ENCODE measurements around the gene GSC. TPM values are rescaled to one million over a fixed set of nuclear protein-coding genes. Genes with fewer than 3 reads are reported as not detected.
"Not testable (repeated sequence)": the region's sequence is repeated elsewhere in the genome, so short reads cannot be mapped to it uniquely, and the experiment has no call there.

The GSC gene
- total RNA-seq, 1 experiment from 2014 or later, result not detected

DNA sequence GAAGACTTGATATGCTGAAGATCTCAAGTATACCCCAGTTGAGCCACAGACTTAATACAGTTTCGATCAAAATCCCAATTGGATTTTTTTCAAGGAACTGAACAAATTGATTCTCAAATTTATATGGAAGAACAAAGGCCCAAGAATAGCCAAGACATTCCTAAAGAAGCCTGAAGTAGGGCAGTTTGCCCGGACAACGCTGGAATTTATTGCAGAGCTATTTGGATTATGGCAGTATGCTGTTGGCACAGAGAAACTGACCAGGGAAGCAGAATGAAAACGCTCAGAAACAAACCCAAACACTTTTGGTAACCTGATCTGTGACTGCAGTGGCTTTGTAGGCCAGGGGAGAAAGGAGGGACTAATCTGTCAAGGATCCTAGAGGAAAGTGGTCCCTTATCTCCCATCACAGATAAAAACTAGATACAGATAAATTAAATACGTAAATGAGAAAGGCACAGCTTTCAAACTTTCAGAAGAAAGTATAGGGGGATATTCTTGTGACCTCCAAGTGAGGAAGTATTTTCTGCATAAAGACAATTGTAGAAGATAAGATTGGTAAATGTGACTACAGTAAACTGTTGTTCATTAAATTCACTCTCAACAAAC, 35.9 kb upstream of the GSC start:
- H3K4me1 ChIP-seq, result no peaks in the 10 kb centered on the region
- Mint-ChIP-seq H3K27me3 (ENCODE audit: insufficient read depth, unreplicated experiment) (peaks cover 10% of the 10 kb centered on the region), H3K27ac (ENCODE audit: unreplicated experiment) (no peak overlapping the region), H3K36me3 (ENCODE audit: insufficient read depth, unreplicated experiment) (no peaks in the 10 kb centered on the region), H3K4me1 (ENCODE audit: low read depth, unreplicated experiment) (no peaks in the 10 kb centered on the region), H3K4me3 (ENCODE audit: unreplicated experiment) (no peak overlapping the region), H3K9me3 (ENCODE audit: unreplicated experiment) (no peaks in the 10 kb centered on the region)
- H3K9me3 ChIP-seq, result no peaks in the 10 kb centered on the region
- intact Hi-C loops (cut with micrococcal nuclease; ENCODE audit: unreplicated experiment), result no loop called here
- no peak for TF ChIP-seq CTCF (IDR thresholded peaks at IDR 0.05; ENCODE audit: insufficient read depth in 1 of 2, low read depth in 1 of 2, low read length in 1 of 2, severe bottlenecking in 1 of 2, unreplicated experiment in 1 of 2)
- CTCF ChIA-PET, result no interaction called here
- no peak overlapping the region for H3K4me3 ChIP-seq (ENCODE audit: low read depth, low read length)
- BruUV-seq (replicated peaks), result no TSS peak
- H3K27me3 ChIP-seq (replicated peaks; ENCODE audit: control insufficient read depth, insufficient read depth, low read length), result no peaks in the 10 kb centered on the region; the same call in 1 of the 2 replicates
- POLR2A ChIA-PET, result no interaction called here
- no peak for DNase-seq
- H3K36me3 ChIP-seq (ENCODE audit: control insufficient read depth, insufficient read depth, low read length), result no peaks in the 10 kb centered on the region

GRCh38 chr14:94801225-94801624, 31.3 kb upstream of the GSC start:
- no peaks in the 10 kb centered on the region for H3K4me1 Mint-ChIP-seq (ENCODE audit: low read depth, unreplicated experiment)
- no peak overlapping the region for H3K4me3 Mint-ChIP-seq (ENCODE audit: unreplicated experiment)
- Histone ChIP-seq H3K36me3 (ENCODE audit: control insufficient read depth, insufficient read depth, low read length) (no peaks in the 10 kb centered on the region), H3K27me3 (replicated peaks; ENCODE audit: control insufficient read depth, insufficient read depth, low read length) (no peaks in the 10 kb centered on the region; the same call in 1 of the 2 replicates), H3K4me3 (ENCODE audit: low read depth, low read length) (no peak overlapping the region), H3K4me1 (no peaks in the 10 kb centered on the region), H3K9me3 (no peaks in the 10 kb centered on the region)
- no peak overlapping the region for H3K27ac Mint-ChIP-seq (ENCODE audit: unreplicated experiment)
- intact Hi-C loops (cut with micrococcal nuclease; ENCODE audit: unreplicated experiment), result no loop called here
- no peaks in the 10 kb centered on the region for H3K9me3 Mint-ChIP-seq (ENCODE audit: unreplicated experiment)
- DNase-seq, result no peak
- no TSS peak for BruUV-seq (replicated peaks)
- ChIA-PET POLR2A (no interaction called here), CTCF (no interaction called here)
- H3K36me3 Mint-ChIP-seq (ENCODE audit: insufficient read depth, unreplicated experiment), result no peaks in the 10 kb centered on the region
- H3K27me3 Mint-ChIP-seq (ENCODE audit: insufficient read depth, unreplicated experiment), result peaks cover 6% of the 10 kb centered on the region
- no peak for TF ChIP-seq CTCF (IDR thresholded peaks at IDR 0.05; ENCODE audit: insufficient read depth in 1 of 2, low read depth in 1 of 2, low read length in 1 of 2, severe bottlenecking in 1 of 2, unreplicated experiment in 1 of 2)

- H3K27ac Mint-ChIP-seq (ENCODE audit: unreplicated experiment); intact Hi-C loops (cut with micrococcal nuclease; ENCODE audit: unreplicated experiment); CTCF ChIA-PET; H3K4me3 Mint-ChIP-seq (ENCODE audit: unreplicated experiment); H3K36me3 Mint-ChIP-seq (ENCODE audit: insufficient read depth, unreplicated experiment); POLR2A ChIA-PET; H3K4me3 ChIP-seq (ENCODE audit: low read depth, low read length); H3K9me3 Mint-ChIP-seq (ENCODE audit: unreplicated experiment); BruUV-seq (replicated peaks); H3K36me3 ChIP-seq (ENCODE audit: control insufficient read depth, insufficient read depth, low read length); H3K27me3 ChIP-seq (replicated peaks; ENCODE audit: control insufficient read depth, insufficient read depth, low read length); H3K4me1 Mint-ChIP-seq (ENCODE audit: low read depth, unreplicated experiment); H3K27me3 Mint-ChIP-seq (ENCODE audit: insufficient read depth, unreplicated experiment); H3K9me3 ChIP-seq; H3K4me1 ChIP-seq; DNase-seq: not testable (repeated sequence)
Measured at GRCh38 chr14:94800764-94801163, 30.9 kb upstream of the GSC start.

- no peaks in the 10 kb centered on the region for H3K9me3 ChIP-seq
- no peak overlapping the region for H3K4me3 ChIP-seq (ENCODE audit: low read depth, low read length)
Measured at GRCh38 chr14:94797887-94798286, 28.0 kb upstream of the GSC start.

More at GRCh38 chr14:94797887-94798286, 28.0 kb upstream of the GSC start:
- TF ChIP-seq CTCF (IDR thresholded peaks at IDR 0.05; ENCODE audit: insufficient read depth in 1 of 2, low read depth in 1 of 2, low read length in 1 of 2, severe bottlenecking in 1 of 2, unreplicated experiment in 1 of 2), result no peak
- H3K4me1 ChIP-seq, result no peaks in the 10 kb centered on the region
- Mint-ChIP-seq H3K4me3 (ENCODE audit: unreplicated experiment) (no peak overlapping the region), H3K27ac (ENCODE audit: unreplicated experiment) (no peak overlapping the region), H3K4me1 (ENCODE audit: low read depth, unreplicated experiment) (no peaks in the 10 kb centered on the region), H3K27me3 (ENCODE audit: insufficient read depth, unreplicated experiment) (peaks cover 6% of the 10 kb centered on the region), H3K36me3 (ENCODE audit: insufficient read depth, unreplicated experiment) (no peaks in the 10 kb centered on the region), H3K9me3 (ENCODE audit: unreplicated experiment) (no peaks in the 10 kb centered on the region)
- BruUV-seq (replicated peaks), result no TSS peak
- no peaks in the 10 kb centered on the region for H3K36me3 ChIP-seq (ENCODE audit: control insufficient read depth, insufficient read depth, low read length)
- intact Hi-C loops (cut with micrococcal nuclease; ENCODE audit: unreplicated experiment), result no loop called here
- ChIA-PET POLR2A (no interaction called here), CTCF (no interaction called here)
- DNase-seq, result no peak
- no peaks in the 10 kb centered on the region; the same call in 1 of the 2 replicates for H3K27me3 ChIP-seq (replicated peaks; ENCODE audit: control insufficient read depth, insufficient read depth, low read length)

All from Caco-2 (cell line).